Neural progenitor cell (in vitro differentiated cells): ENCODE results near the gene RALGAPA2. TPM values are rescaled to one million over a fixed set of nuclear protein-coding genes. Genes with fewer than 3 reads are reported as not detected.
A peak's percentile ranks its signal among the peaks of the same experiment; 100 is the strongest.

Experiments used
- DNase-seq: peaks from one replicate; pipeline ENCODE4 v3.0.0-alpha.2; 2016; ENCODE audit warnings: low spot score
- H2AFZ ChIP-seq: fragments of 200-600 bp; sonication (generic); replicated peaks from 2 replicates; pipeline ENCODE4 v1.6.1; 2016; ENCODE audit warnings: antibody characterized with exemption
- H3F3A ChIP-seq: fragments of 200-600 bp; sonication (generic); 2 replicates; pipeline ENCODE4 v1.6.1; 2016; ENCODE audit warnings: antibody characterized with exemption, low read depth
- H3K27ac ChIP-seq: fragments of 200-600 bp; sonication (generic); 2 replicates; pipeline ENCODE4 v1.5.1; 2016; ENCODE audit warnings: mild to moderate bottlenecking
- H3K27me3 ChIP-seq: fragments of 200-600 bp; sonication (generic); 2 replicates; pipeline ENCODE4 v1.6.1; 2016; ENCODE audit warnings: mild to moderate bottlenecking, moderate library complexity
- H3K36me3 ChIP-seq: fragments of 200-600 bp; sonication (generic); 2 replicates; pipeline ENCODE4 v1.5.1; 2016
- H3K4me1 ChIP-seq: fragments of 200-600 bp; sonication (generic); 2 replicates; pipeline ENCODE4 v1.6.1; 2016; ENCODE audit warnings: mixed run types
- H3K4me2 ChIP-seq: fragments of 200-600 bp; sonication (generic); 2 replicates; pipeline ENCODE4 v1.6.1; 2016
- H3K4me3 ChIP-seq: fragments of 200-600 bp; sonication (generic); 2 replicates; pipeline ENCODE4 v1.5.1; 2016
- H3K79me2 ChIP-seq: fragments of 200-600 bp; sonication (generic); 2 replicates; pipeline ENCODE4 v1.6.1; 2016; ENCODE audit warnings: low read depth
- H3K9ac ChIP-seq: fragments of 200-600 bp; sonication (generic); 2 replicates; pipeline ENCODE4 v1.6.1; 2016
- H3K9me3 ChIP-seq: fragments of 200-600 bp; sonication (generic); 2 replicates; pipeline ENCODE4 v1.5.1; 2016; ENCODE audit warnings: low read depth
- H4K20me1 ChIP-seq: fragments of 200-600 bp; sonication (generic); 2 replicates; pipeline ENCODE4 v1.6.1; 2016; ENCODE audit warnings: low read depth
- H3K27ac Mint-ChIP-seq: 3 replicates; pipeline ENCODE4 v1.8.0; 2021; ENCODE audit warnings: mixed read lengths
- H3K27me3 Mint-ChIP-seq: 2 replicates; pipeline ENCODE4 v1.8.0; 2022; ENCODE audit warnings: low read depth, mild to moderate bottlenecking, inconsistent platforms, moderate library complexity, mixed read lengths; ENCODE audit not compliant: insufficient read depth
- H3K36me3 Mint-ChIP-seq: 3 replicates; pipeline ENCODE4 v1.8.0; 2021; ENCODE audit warnings: mixed read lengths
- H3K4me1 Mint-ChIP-seq: 3 replicates; pipeline ENCODE4 v1.8.0; 2021; ENCODE audit warnings: mixed read lengths
- H3K4me3 Mint-ChIP-seq: 3 replicates; pipeline ENCODE4 v1.8.0; 2021; ENCODE audit warnings: mild to moderate bottlenecking, moderate library complexity, mixed read lengths
- H3K9me3 Mint-ChIP-seq: 3 replicates; pipeline ENCODE4 v1.8.0; 2020; ENCODE audit warnings: mixed read lengths
- CTCF ChIP-seq: fragments of 200-600 bp; sonication (generic); IDR thresholded peaks from 2 replicates; pipeline ENCODE4 v1.5.1; 2017; ENCODE audit warnings: antibody characterized with exemption, mild to moderate bottlenecking
- EZH2 ChIP-seq: fragments of 200-600 bp; sonication (generic); IDR thresholded peaks from 2 replicates; pipeline ENCODE4 v1.6.1; 2017; ENCODE audit warnings: antibody characterized with exemption, mild to moderate bottlenecking, moderate library complexity
- EZH2phosphoT487 ChIP-seq: fragments of 200-600 bp; sonication (generic); IDR thresholded peaks from 2 replicates; pipeline ENCODE4 v1.6.1; 2017; ENCODE audit warnings: antibody characterized with exemption
- total RNA-seq: library from RNA; depleted of rRNA; stranded (reverse); fragments of >200 nt; gene quantifications from 2 replicates; pipeline ENCODE4 v1.2.3, GENCODE V29; 2015; ENCODE audit warnings: low replicate concordance

RALGAPA2 gene
- total RNA-seq, 1 donor from 2014 or later, result 25.9 TPM

- H3F3A ChIP-seq, result peaks cover 15% of the 10 kb centered on the region
- no peak overlapping the region for H3K27ac ChIP-seq
- H3K36me3 ChIP-seq, result no peaks in the 10 kb centered on the region
- H3K4me1 Mint-ChIP-seq, result peaks cover 60% of the 10 kb centered on the region
- DNase-seq, result no peak
- H4K20me1 ChIP-seq, result peaks cover 4% of the 10 kb centered on the region
- peaks cover 6% of the 10 kb centered on the region for H3K27me3 Mint-ChIP-seq
- H3K9me3 Mint-ChIP-seq, result no peaks in the 10 kb centered on the region
- no peak overlapping the region for H3K4me3 ChIP-seq
- no peak for TF ChIP-seq EZH2phosphoT487
- no peak for TF ChIP-seq EZH2
- no peak for TF ChIP-seq CTCF
- H3K9me3 ChIP-seq, result no peaks in the 10 kb centered on the region
- no peak overlapping the region for H2AFZ ChIP-seq
- peaks cover 5% of the 10 kb centered on the region for H3K36me3 Mint-ChIP-seq
- H3K4me1 ChIP-seq, result peaks cover 27% of the 10 kb centered on the region
- H3K27me3 ChIP-seq, result peaks cover 11% of the 10 kb centered on the region
- no peak overlapping the region for H3K4me2 ChIP-seq
- no peaks in the 10 kb centered on the region for H3K79me2 ChIP-seq
- no peak overlapping the region for H3K27ac Mint-ChIP-seq
- H3K4me3 Mint-ChIP-seq, result no peak overlapping the region
- H3K9ac ChIP-seq, result no peak overlapping the region
Measured at GRCh38 chr20:20454850-20455627, 257.4 kb downstream of the RALGAPA2 start.

- peaks cover 11% of the 10 kb centered on the region for H3K27me3 ChIP-seq
- Mint-ChIP-seq H3K4me1 (peaks cover 63% of the 10 kb centered on the region), H3K27ac (no peak overlapping the region), H3K9me3 (no peaks in the 10 kb centered on the region), H3K4me3 (no peak overlapping the region), H3K27me3 (peaks cover 8% of the 10 kb centered on the region), H3K36me3 (peaks cover 5% of the 10 kb centered on the region)
- no peak for TF ChIP-seq EZH2
- TF ChIP-seq CTCF, result no peak
- TF ChIP-seq EZH2phosphoT487, result no peak
- no peak overlapping the region for H2AFZ ChIP-seq
- H4K20me1 ChIP-seq, result peaks cover 4% of the 10 kb centered on the region
- H3K79me2 ChIP-seq, result no peaks in the 10 kb centered on the region
- H3K4me2 ChIP-seq, result no peak overlapping the region
- H3K36me3 ChIP-seq, result no peaks in the 10 kb centered on the region
- peaks cover 15% of the 10 kb centered on the region for H3F3A ChIP-seq
- H3K4me3 ChIP-seq, result no peak overlapping the region
- H3K9me3 ChIP-seq, result no peaks in the 10 kb centered on the region
- H3K4me1 ChIP-seq, result peaks cover 27% of the 10 kb centered on the region
- H3K9ac ChIP-seq, result no peak overlapping the region
- H3K27ac ChIP-seq, result no peak overlapping the region
- DNase-seq, result no peak
Measured at GRCh38 chr20:20454367-20454766, 258.1 kb downstream of the RALGAPA2 start.

- Histone ChIP-seq H3K79me2 (no peaks in the 10 kb centered on the region), H3K27ac (no peak overlapping the region), H3K27me3 (peaks cover 11% of the 10 kb centered on the region), H2AFZ (no peak overlapping the region), H3K9me3 (no peaks in the 10 kb centered on the region), H3K36me3 (no peaks in the 10 kb centered on the region), H3K4me2 (peak overlapping the region; percentile 42), H3F3A (peaks cover 15% of the 10 kb centered on the region), H4K20me1 (peaks cover 4% of the 10 kb centered on the region), H3K4me3 (no peak overlapping the region), H3K9ac (no peak overlapping the region), H3K4me1 (peaks cover 35% of the 10 kb centered on the region)
- peak; percentile 18 for TF ChIP-seq CTCF
- no peak for TF ChIP-seq EZH2phosphoT487
- H3K9me3 Mint-ChIP-seq, result no peaks in the 10 kb centered on the region
- H3K4me1 Mint-ChIP-seq, result peaks cover 62% of the 10 kb centered on the region
- H3K4me3 Mint-ChIP-seq, result peak overlapping the region; percentile 71
- H3K27ac Mint-ChIP-seq, result peak overlapping the region; percentile 40
- H3K36me3 Mint-ChIP-seq, result peaks cover 5% of the 10 kb centered on the region
- DNase-seq, result peak; percentile 93
- peaks cover 8% of the 10 kb centered on the region for H3K27me3 Mint-ChIP-seq
Measured at GRCh38 chr20:20452254-20452676, 260.2 kb downstream of the RALGAPA2 start.
